IMR-90 (cell line): ENCODE measurements around the gene DMXL2.
"Not testable (repeated sequence)": the region's sequence is repeated elsewhere in the genome, so short reads cannot be mapped to it uniquely, and the experiment has no call there.

Experiments
- BHLHE40 ChIP-seq: fragments of 150-350 bp; IDR thresholded peaks from 2 replicates; pipeline ENCODE4 v1.6.1; 2016; ENCODE audit warnings: mild to moderate bottlenecking, low read depth, low read length
- CEBPB ChIP-seq: IDR thresholded peaks from 2 replicates; pipeline ENCODE4 v1.6.1; 2012; ENCODE audit warnings: low read depth, low read length, improper control_type of control experiment
- CHD1 ChIP-seq: IDR thresholded peaks from 2 replicates; pipeline ENCODE4 v1.6.1; 2012; ENCODE audit warnings: low read depth, low read length, improper control_type of control experiment
- CTCF ChIP-seq: conservative IDR thresholded peaks from 2 replicates; pipeline ENCODE4 v1.5.1; 2012; ENCODE audit warnings: mild to moderate bottlenecking, low read depth, low read length, improper control_type of control experiment
- MAFK ChIP-seq: IDR thresholded peaks from 2 replicates; pipeline ENCODE4 v1.6.1; 2012; ENCODE audit warnings: low read depth, low read length, improper control_type of control experiment
- MAZ ChIP-seq: IDR thresholded peaks from 2 replicates; pipeline ENCODE4 v1.6.1; 2012; ENCODE audit warnings: low read depth, mild to moderate bottlenecking, low read length, improper control_type of control experiment, moderate library complexity, borderline replicate concordance
- MXI1 ChIP-seq: IDR thresholded peaks from 2 replicates; pipeline ENCODE4 v1.6.1; 2012; ENCODE audit warnings: low read depth, mild to moderate bottlenecking, low read length, moderate library complexity, borderline replicate concordance
- NFE2L2 ChIP-seq: fragments of 150-350 bp; IDR thresholded peaks from 2 replicates; pipeline ENCODE4 v1.6.1; 2016; ENCODE audit warnings: low read depth, mild to moderate bottlenecking, low read length
- POLR2A ChIP-seq: IDR thresholded peaks from 2 replicates; pipeline ENCODE4 v1.6.1; 2012; ENCODE audit warnings: mild to moderate bottlenecking, low read depth, low read length
- RAD21 ChIP-seq: IDR thresholded peaks from 2 replicates; pipeline ENCODE4 v1.6.1; 2012; ENCODE audit warnings: low read length, improper control_type of control experiment
- USF2 ChIP-seq: fragments of 150-350 bp; IDR thresholded peaks from 2 replicates; pipeline ENCODE4 v1.6.1; 2017; ENCODE audit warnings: mild to moderate bottlenecking, antibody characterized with exemption, low read length, low read depth

DNA sequence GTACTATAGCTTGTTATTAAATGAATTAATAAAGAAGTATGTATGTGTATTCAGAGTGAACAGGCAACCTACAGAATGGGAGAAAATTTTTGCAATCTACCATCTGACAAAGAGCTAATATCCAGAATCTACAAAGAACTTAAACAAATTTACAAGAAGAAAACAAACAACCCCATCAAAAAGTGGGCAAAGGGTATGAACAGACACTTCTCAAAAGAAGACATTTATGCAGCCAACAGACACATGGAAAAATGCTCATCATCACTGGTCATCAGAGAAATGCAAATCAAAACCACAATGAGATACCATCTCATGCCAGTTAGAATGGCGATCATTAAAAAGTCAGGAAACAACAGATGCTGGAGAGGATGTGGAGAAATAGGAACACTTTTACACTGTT, 25.5 kb upstream of the DMXL2 start:
- not testable (repeated sequence) for TF ChIP-seq MXI1, POLR2A, CTCF, MAZ, CEBPB, NFE2L2, BHLHE40, MAFK, CHD1, USF2, RAD21
